H9 (cell line): Measurements from ENCODE around the gene OR10G7. TPM values are rescaled to one million over a fixed set of nuclear protein-coding genes. Genes with fewer than 3 reads are reported as not detected.

Experiments
- DNase-seq: peaks from one replicate; pipeline ENCODE4 v3.0.0-alpha.2; 2017
- H2AFZ ChIP-seq: one replicate; pipeline ENCODE4 v1.6.1; 2013; ENCODE audit warnings: mild to moderate bottlenecking, low read length, control low read depth, moderate library complexity
- H2AK5ac ChIP-seq: 2 replicates; pipeline ENCODE4 v1.6.1; 2013; ENCODE audit warnings: low read length, control low read depth, mixed read lengths; ENCODE audit not compliant: insufficient read length
- H2BK120ac ChIP-seq: one replicate; pipeline ENCODE4 v1.6.1; 2013; ENCODE audit warnings: low read depth, mild to moderate bottlenecking, low read length, control low read depth, inconsistent platforms; ENCODE audit not compliant: poor library complexity, severe bottlenecking
- H2BK12ac ChIP-seq: 2 replicates; pipeline ENCODE4 v1.6.1; 2013; ENCODE audit warnings: low read length, control low read depth, mixed read lengths, low read depth; ENCODE audit not compliant: insufficient read length
- H2BK15ac ChIP-seq: 2 replicates; pipeline ENCODE4 v1.6.1; 2013; ENCODE audit warnings: low read depth, low read length, control low read depth
- H2BK20ac ChIP-seq: one replicate; pipeline ENCODE4 v1.6.1; 2013; ENCODE audit warnings: low read depth, mild to moderate bottlenecking, low read length, control low read depth, inconsistent platforms; ENCODE audit not compliant: poor library complexity, severe bottlenecking
- H2BK5ac ChIP-seq: 2 replicates; pipeline ENCODE4 v1.6.1; 2013; ENCODE audit warnings: low read length, control low read depth, mixed read lengths; ENCODE audit not compliant: insufficient read length
- H3K14ac ChIP-seq: 2 replicates; pipeline ENCODE4 v1.6.1; 2013; ENCODE audit warnings: low read length, control low read depth; ENCODE audit not compliant: insufficient read depth
- H3K18ac ChIP-seq: 2 replicates; pipeline ENCODE4 v1.6.1; 2013; ENCODE audit warnings: low read depth, mild to moderate bottlenecking, mixed read lengths, low read length, control low read depth; ENCODE audit not compliant: insufficient read length
- H3K23ac ChIP-seq: 2 replicates; pipeline ENCODE4 v1.6.1; 2013; ENCODE audit warnings: low read length, control low read depth, mixed read lengths, low read depth; ENCODE audit not compliant: insufficient read length
- H3K23me2 ChIP-seq: 2 replicates; pipeline ENCODE4 v1.6.1; 2013; ENCODE audit warnings: low read depth, mild to moderate bottlenecking, mixed read lengths, low read length, control low read depth; ENCODE audit not compliant: insufficient read length, poor library complexity, severe bottlenecking
- H3K27ac ChIP-seq: 2 replicates; pipeline ENCODE4 v1.5.1; 2013; ENCODE audit warnings: low read length, control low read depth, mixed read lengths, low read depth; ENCODE audit not compliant: insufficient read length
- H3K27me3 ChIP-seq: 2 replicates; pipeline ENCODE4 v1.6.1; 2013; ENCODE audit warnings: low read length, control low read depth, inconsistent platforms; ENCODE audit not compliant: insufficient read depth
- H3K4ac ChIP-seq: 2 replicates; pipeline ENCODE4 v1.6.1; 2013; ENCODE audit warnings: low read depth, mild to moderate bottlenecking, control low read depth, inconsistent platforms, low read length, moderate library complexity
- H3K4me1 ChIP-seq: 2 replicates; pipeline ENCODE4 v1.6.1; 2013; ENCODE audit warnings: low read length, control low read depth, inconsistent platforms; ENCODE audit not compliant: insufficient read depth
- H3K4me2 ChIP-seq: 2 replicates; pipeline ENCODE4 v1.6.1; 2013; ENCODE audit warnings: low read length, control low read depth, mixed read lengths; ENCODE audit not compliant: insufficient read length, insufficient read depth
- H3K56ac ChIP-seq: 2 replicates; pipeline ENCODE4 v1.6.1; 2013; ENCODE audit warnings: low read depth, mild to moderate bottlenecking, mixed read lengths, low read length, control low read depth; ENCODE audit not compliant: insufficient read length
- H3K79me1 ChIP-seq: 2 replicates; pipeline ENCODE4 v1.6.1; 2013; ENCODE audit warnings: low read depth, mild to moderate bottlenecking, moderate library complexity, low read length, control low read depth, inconsistent platforms; ENCODE audit not compliant: insufficient read depth, poor library complexity, severe bottlenecking
- H3K79me2 ChIP-seq: 2 replicates; pipeline ENCODE4 v1.6.1; 2013; ENCODE audit warnings: low read length, control low read depth, inconsistent platforms; ENCODE audit not compliant: insufficient read depth
- H3K9ac ChIP-seq: 2 replicates; pipeline ENCODE4 v1.6.1; 2013; ENCODE audit warnings: low read length, control low read depth, mixed read lengths; ENCODE audit not compliant: insufficient read length; ENCODE audit errors: extremely low read depth
- H3K9me3 ChIP-seq: one replicate; pipeline ENCODE4 v1.6.1; 2013; ENCODE audit warnings: low read depth, low read length, inconsistent platforms; ENCODE audit not compliant: control insufficient read depth
- H3T11ph ChIP-seq: one replicate; pipeline ENCODE4 v1.6.1; 2013; ENCODE audit warnings: mild to moderate bottlenecking, low read length, control low read depth, inconsistent platforms
- H4K20me1 ChIP-seq: one replicate; pipeline ENCODE4 v1.6.1; 2013; ENCODE audit not compliant: control insufficient read depth, insufficient read length, insufficient read depth
- H4K5ac ChIP-seq: 2 replicates; pipeline ENCODE4 v1.6.1; 2013; ENCODE audit warnings: low read depth, mild to moderate bottlenecking, mixed read lengths, low read length, control low read depth; ENCODE audit not compliant: insufficient read length
- H4K8ac ChIP-seq: replicated peaks from 2 replicates; pipeline ENCODE4 v1.6.1; 2013; ENCODE audit warnings: low read length, control low read depth, mixed read lengths, low read depth; ENCODE audit not compliant: insufficient read length
- H4K91ac ChIP-seq: 2 replicates; pipeline ENCODE4 v1.6.1; 2013; ENCODE audit warnings: low read depth, mild to moderate bottlenecking, moderate library complexity, mixed read lengths, low read length, control low read depth; ENCODE audit not compliant: insufficient read length
- H3K27ac Mint-ChIP-seq, 3 experiments: 2 replicates in 2 of 3; 3 replicates in 1 of 3; pipeline ENCODE4 v1.8.0; 2020 to 2021; ENCODE audit warnings: mixed read lengths in 3 of 3, mild to moderate bottlenecking in 1 of 3, moderate library complexity in 1 of 3
- H3K27me3 Mint-ChIP-seq: 2 replicates; pipeline ENCODE4 v1.8.0; 2021; ENCODE audit warnings: low read depth, mild to moderate bottlenecking, moderate library complexity, mixed read lengths
- H3K36me3 Mint-ChIP-seq, 3 experiments: 2 replicates in 2 of 3; 3 replicates in 1 of 3; pipeline ENCODE4 v1.8.0; 2020 to 2021; ENCODE audit warnings: low read depth in 3 of 3, mixed read lengths in 3 of 3; ENCODE audit not compliant: insufficient read depth in 1 of 3
- H3K4me1 Mint-ChIP-seq, 2 experiments: 2 replicates each; pipeline ENCODE4 v1.8.0; 2020; ENCODE audit warnings: mixed read lengths in 2 of 2
- H3K4me3 Mint-ChIP-seq, 2 experiments: 2 replicates in 1 of 2; 3 replicates in 1 of 2; pipeline ENCODE4 v1.8.0; 2020 to 2021; ENCODE audit warnings: mild to moderate bottlenecking in 2 of 2, mixed read lengths in 2 of 2, moderate library complexity in 1 of 2
- H3K9me3 Mint-ChIP-seq, 2 experiments: 2 replicates in 1 of 2; 3 replicates in 1 of 2; pipeline ENCODE4 v1.8.0; 2020; ENCODE audit warnings: mild to moderate bottlenecking in 2 of 2, mixed read lengths in 2 of 2, moderate library complexity in 1 of 2
- WGBS: extraction: QIAGEN DNeasy Blood & Tissue Kit; methylation state at CpG from one replicate; pipeline ENCODE4 v1.1.7; 2013; ENCODE audit warnings: missing lambda C conversion rate, low lambda C conversion rate, mixed read lengths; ENCODE audit not compliant: insufficient read length; ENCODE audit errors: extremely low coverage; 5-methylcytosine and 5-hydroxymethylcytosine counted together
- total RNA-seq: library from RNA; stranded (reverse); gene quantifications from 2 replicates; pipeline ENCODE4 v1.2.1, GENCODE V29; 2021
- TF ChIP-seq, protein P1 (sequence below): fragments of 200-600 bp; sonication (generic); conservative IDR thresholded peaks from 3 replicates; pipeline ENCODE4 v1.8.0; 2021; ENCODE audit warnings: antibody characterized with exemption, mild to moderate bottlenecking

The OR10G7 gene
- total RNA-seq, 1 experiment from 2014 or later, result not detected

DNA sequence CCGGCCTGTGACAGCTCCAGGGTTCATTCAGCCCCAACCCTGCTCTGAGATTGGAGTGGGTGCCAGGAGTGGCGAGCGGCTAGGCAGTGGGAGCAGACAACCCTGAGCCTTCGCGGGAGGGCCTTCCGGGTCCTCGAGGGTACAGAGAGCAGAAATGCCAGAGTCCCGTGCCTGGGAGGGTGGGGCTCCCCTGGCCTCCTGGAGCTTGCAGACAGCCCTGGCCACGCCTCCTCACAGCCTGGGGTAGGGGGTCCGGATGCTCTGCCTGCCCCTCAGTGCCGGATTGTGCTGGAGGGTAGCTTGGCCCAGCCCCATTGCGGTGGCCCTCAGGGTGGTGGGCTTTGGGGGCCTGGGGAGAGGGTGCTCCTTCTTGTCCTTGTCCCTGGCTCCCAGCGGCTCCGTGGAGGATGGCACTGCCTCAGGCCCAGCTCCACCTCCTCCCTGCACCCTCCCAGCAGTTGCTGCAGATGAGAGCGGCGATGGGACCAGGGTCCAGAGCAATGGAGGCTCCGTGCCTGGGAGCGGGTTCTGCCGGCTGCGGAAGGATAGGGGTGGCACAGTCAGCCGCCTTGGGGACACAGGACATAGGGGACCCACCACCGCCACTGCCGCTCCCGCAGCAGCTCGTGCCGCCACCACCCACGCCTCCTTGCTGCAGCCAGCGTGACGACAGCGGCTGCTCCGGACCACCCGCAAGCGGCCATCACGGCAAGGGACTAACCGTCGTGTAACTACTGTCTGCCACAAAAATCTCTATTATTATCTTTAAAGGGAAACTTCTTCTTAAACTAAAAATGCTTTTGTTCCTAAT lies 34.9 kb upstream of the OR10G7 start:
- Histone ChIP-seq H3K4me1 (no peaks in the 10 kb centered on the region; the same call in 1 of the 2 replicates), H2AFZ (no peak overlapping the region), H2BK20ac (no peak overlapping the region), H2AK5ac (no peak overlapping the region), H3K56ac (no peak overlapping the region), H3K27ac (no peak overlapping the region), H4K5ac (no peak overlapping the region), H3K79me2 (no peaks in the 10 kb centered on the region), H3K9me3 (no peaks in the 10 kb centered on the region), H3K9ac (no peak overlapping the region), H2BK12ac (no peak overlapping the region), H3K23ac (no peak overlapping the region), H3K18ac (no peak overlapping the region), H4K20me1 (no peaks in the 10 kb centered on the region), H4K8ac (no peak overlapping the region), H3K27me3 (no peaks in the 10 kb centered on the region), H3K23me2 (no peaks in the 10 kb centered on the region), H3K4me2 (no peak overlapping the region), H4K91ac (no peak overlapping the region), H3T11ph (no peak overlapping the region), H3K14ac (peak overlapping the region; percentile 62; the same call in 1 of the 2 replicates), H2BK120ac (no peak overlapping the region), H3K4ac (no peak overlapping the region), H2BK5ac (no peak overlapping the region), H3K79me1 (no peaks in the 10 kb centered on the region), H2BK15ac (no peak overlapping the region)
- peak; percentile 44 for DNase-seq
- Mint-ChIP-seq H3K27ac (no peak overlapping the region), H3K4me1 (peaks cover 2 to 5% of the 10 kb centered on the region in 2 experiments; a peak in 2 of 4 replicates), H3K4me3 (no peak overlapping the region), H3K27me3 (no peaks in the 10 kb centered on the region), H3K36me3 (no peaks in the 10 kb centered on the region), H3K9me3 (no peaks in the 10 kb centered on the region)
- no CpG with 5 or more reads among the region's 36 CpGs for WGBS
- TF ChIP-seq, protein P1, sequence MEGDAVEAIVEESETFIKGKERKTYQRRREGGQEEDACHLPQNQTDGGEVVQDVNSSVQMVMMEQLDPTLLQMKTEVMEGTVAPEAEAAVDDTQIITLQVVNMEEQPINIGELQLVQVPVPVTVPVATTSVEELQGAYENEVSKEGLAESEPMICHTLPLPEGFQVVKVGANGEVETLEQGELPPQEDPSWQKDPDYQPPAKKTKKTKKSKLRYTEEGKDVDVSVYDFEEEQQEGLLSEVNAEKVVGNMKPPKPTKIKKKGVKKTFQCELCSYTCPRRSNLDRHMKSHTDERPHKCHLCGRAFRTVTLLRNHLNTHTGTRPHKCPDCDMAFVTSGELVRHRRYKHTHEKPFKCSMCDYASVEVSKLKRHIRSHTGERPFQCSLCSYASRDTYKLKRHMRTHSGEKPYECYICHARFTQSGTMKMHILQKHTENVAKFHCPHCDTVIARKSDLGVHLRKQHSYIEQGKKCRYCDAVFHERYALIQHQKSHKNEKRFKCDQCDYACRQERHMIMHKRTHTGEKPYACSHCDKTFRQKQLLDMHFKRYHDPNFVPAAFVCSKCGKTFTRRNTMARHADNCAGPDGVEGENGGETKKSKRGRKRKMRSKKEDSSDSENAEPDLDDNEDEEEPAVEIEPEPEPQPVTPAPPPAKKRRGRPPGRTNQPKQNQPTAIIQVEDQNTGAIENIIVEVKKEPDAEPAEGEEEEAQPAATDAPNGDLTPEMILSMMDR, result no peak
